ENCODE measurements around the gene GFAP. TPM values are rescaled to one million over a fixed set of nuclear protein-coding genes. Genes with fewer than 3 reads are reported as not detected.

GFAP gene
- polyA plus RNA-seq, 1 donor, result 0.71 TPM

GRCh38 chr17:44859701-44860100, 55.6 kb downstream of the GFAP start:
- DNase-seq, result no peak

DNA sequence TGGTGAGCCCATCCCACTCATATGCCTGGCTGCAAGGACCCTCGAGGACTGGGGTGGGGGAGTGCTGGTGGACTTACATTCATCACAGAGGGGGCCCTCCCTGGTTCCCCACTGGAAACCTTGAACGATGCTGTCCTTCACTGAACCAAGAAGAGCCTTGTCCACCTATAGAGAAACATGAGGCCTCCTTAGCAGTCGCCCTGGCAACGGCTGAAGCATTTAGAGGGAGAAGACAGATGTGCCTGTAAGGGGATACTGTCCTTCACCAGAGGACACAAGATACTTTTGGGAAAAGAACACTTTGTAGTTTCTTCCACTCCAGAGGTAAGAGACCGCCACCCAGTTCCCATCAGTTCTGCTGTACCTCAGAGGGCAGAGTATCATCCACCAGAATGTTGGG, 61.1 kb downstream of the GFAP start:
- no peak for DNase-seq

Other genes starting within 250 kb of the GFAP start
- gene CCDC43, start 225.7 kb downstream of the GFAP start, polyA plus RNA-seq (ENCODE audit: insufficient read length), result 31.4 TPM
- gene DBF4B, start 206.8 kb downstream of the GFAP start, polyA plus RNA-seq (ENCODE audit: insufficient read length), result 8.0 TPM
- gene ADAM11, start 156.5 kb downstream of the GFAP start, polyA plus RNA-seq (ENCODE audit: insufficient read length), result 1.4 TPM
- 24.6 TPM for gene GJC1, start 85.2 kb downstream of the GFAP start, polyA plus RNA-seq (ENCODE audit: insufficient read length)
- gene HIGD1B, start 67.6 kb downstream of the GFAP start, polyA plus RNA-seq (ENCODE audit: insufficient read length), result 3.5 TPM
- 66.6 TPM for gene EFTUD2, start 16.1 kb downstream of the GFAP start, polyA plus RNA-seq (ENCODE audit: insufficient read length)
- 8.8 TPM for gene KIF18B, start 32.3 kb upstream of the GFAP start, polyA plus RNA-seq (ENCODE audit: insufficient read length)
- 1.5 TPM for gene C1QL1, start 52.8 kb upstream of the GFAP start, polyA plus RNA-seq (ENCODE audit: insufficient read length)
- gene DCAKD, start 136.1 kb upstream of the GFAP start, polyA plus RNA-seq (ENCODE audit: insufficient read length), result 33.4 TPM
- 39.0 TPM for gene NMT1, start 145.8 kb upstream of the GFAP start, polyA plus RNA-seq (ENCODE audit: insufficient read length)
- gene PLCD3, start 217.0 kb upstream of the GFAP start, polyA plus RNA-seq (ENCODE audit: insufficient read length), result 55.8 TPM
- 5.7 TPM for gene ACBD4, start 220.2 kb upstream of the GFAP start, polyA plus RNA-seq (ENCODE audit: insufficient read length)
- gene HEXIM1, start 233.0 kb upstream of the GFAP start, polyA plus RNA-seq (ENCODE audit: insufficient read length), result 22.7 TPM
- 9.1 TPM for gene HEXIM2, start 246.4 kb upstream of the GFAP start, polyA plus RNA-seq (ENCODE audit: insufficient read length)

Data from hindlimb muscle (tissue), 1 donor.